Measurements from ENCODE around the gene MYLK.

MYLK gene

DNA sequence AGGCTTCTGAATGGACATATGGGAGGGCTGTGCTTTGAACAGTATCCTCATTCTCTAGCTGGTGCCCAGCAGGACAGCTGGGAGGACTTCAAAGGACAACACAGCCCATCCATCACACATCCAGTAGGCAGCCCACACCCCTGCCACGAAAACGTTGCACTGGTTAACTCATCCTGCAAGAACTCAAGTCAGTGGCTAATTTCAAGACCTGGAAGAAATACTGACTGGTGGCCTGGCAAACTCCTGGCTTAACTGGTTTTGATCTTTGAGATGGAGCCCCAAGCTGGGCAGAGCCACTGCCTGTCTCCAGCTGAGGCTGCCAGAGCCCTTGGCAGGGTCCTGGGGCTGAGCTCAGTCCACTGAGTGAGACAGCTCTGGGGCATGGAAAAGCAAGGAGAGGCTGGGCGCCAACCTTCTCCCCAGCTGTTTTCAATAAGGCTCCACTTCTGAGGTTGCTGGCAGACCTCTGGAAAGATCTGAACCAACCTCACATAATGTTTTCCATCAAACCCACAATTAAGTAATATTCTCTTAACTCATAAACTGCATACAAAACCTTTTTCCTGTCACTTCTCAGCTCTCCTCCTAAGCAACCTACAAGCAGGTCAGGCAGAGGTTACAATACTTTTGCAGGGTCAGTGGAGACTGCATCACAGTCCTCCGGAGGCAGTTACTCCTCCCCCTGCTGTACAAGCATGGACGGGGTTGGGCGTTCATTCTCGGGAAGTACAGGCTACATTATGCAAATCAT, 110.3 kb downstream of the MYLK start:
- no peak for DNase-seq (ENCODE audit: low spot score)

DNA sequence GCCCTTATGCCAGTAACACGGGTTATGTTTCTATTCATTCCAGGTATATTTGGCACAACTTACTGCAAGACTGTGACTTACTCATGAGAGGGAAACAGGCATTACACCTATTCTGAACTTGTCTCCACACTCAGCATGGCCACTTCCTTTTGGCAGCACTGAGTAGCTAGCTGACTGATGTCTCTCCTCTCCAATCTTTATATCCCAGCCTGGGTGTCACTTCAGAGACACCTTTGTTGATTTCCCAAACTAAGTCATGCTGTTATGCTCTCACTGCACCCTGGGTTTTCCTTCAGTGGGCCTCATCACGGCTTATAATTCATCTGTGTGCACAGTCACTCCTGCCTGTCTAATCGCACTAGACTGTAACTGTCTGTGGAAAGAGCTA, 114.8 kb downstream of the MYLK start:
- no peak for DNase-seq (ENCODE audit: low spot score)

- DNase-seq (ENCODE audit: low spot score): no peak
These were observed 115.4 kb downstream of the MYLK start for GRCh38 chr3:123768480-123769355.

DNA sequence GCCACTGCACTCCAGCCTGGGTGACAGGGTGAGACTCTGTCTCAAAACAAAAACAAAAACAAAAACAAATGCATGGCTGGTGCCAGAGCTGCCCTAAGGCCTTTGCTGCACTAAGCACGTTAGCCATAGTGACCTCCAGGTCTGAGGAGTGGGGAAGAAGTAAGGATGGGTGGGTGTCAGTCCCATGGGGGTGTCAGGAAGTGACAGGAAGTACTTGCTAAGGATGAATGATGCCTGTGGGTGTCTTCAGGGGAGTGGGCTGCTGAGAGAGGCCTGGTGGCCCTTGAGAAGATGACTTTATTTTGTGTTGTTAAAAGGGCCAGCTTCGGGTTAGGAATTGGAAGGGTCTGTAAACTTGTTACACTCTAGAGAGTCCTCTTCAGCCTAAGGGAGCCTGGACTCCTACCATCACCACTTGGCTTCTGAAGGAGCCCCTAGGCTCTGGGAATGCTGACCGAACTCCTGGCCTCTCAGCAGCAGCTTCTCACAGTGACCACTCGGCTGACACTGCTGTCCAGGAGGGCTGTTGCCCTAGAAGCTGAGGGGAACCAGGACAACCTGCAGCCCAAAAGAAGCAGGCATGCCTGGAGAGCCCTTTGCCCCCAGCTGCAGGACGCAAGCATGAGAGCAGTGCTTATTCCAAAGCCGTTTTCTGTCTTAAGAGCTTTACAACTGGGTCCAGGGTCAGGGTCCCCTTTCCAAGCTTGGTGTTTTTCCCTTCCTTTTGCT, 116.4 kb downstream of the MYLK start:
- no peak for DNase-seq (ENCODE audit: low spot score)

DNA sequence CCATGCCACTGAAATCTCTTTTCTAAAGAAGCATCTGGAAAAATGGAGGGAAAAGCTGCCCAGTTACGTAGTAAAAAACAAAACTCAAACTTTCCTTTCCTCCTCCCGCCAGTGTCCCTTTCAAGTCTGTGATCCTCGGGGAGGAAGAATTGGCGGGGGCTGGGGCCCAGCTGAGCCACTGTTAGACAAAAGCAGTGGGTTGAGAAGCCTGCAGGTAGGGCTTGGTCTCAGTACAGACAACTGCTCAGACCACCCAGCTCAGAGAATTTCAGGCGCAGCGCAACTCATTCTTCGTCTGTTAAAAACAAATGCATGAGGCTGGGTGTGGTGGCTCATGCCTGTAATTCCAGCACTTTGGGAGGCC, 117.1 kb downstream of the MYLK start:
- DNase-seq (ENCODE audit: low spot score): no peak

- no peak for DNase-seq (ENCODE audit: low spot score)
These were observed 117.7 kb downstream of the MYLK start for GRCh38 chr3:123766193-123767008.

GRCh38 chr3:123765475-123766128, 118.5 kb downstream of the MYLK start:
- DNase-seq (ENCODE audit: low spot score): no peak

DNA sequence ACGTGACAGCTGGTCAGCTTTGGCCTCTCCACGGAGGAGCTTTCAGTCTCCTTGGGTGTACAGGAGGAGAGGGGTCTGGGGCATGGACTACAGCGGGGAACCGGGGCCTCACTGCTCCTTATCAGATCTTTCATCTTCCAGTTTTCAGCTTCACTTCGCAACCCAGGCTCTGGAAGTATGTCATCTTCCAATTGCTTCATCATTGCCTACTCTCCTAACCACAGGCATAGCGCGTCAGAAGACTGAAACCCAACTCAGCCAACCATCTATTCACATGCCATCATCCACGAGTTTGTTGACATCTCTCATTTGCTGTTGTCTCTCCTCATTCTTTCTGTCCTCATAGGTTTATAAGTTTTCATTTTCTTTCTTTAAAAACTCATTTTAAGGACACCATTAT, 119.5 kb downstream of the MYLK start:
- no peak for DNase-seq (ENCODE audit: low spot score)

GRCh38 chr3:123762805-123763204, 121.3 kb downstream of the MYLK start:
- no peak for DNase-seq (ENCODE audit: low spot score)

GRCh38 chr3:123760817-123761216, 123.3 kb downstream of the MYLK start:
- no peak for DNase-seq (ENCODE audit: low spot score)

- DNase-seq (ENCODE audit: low spot score): no peak
These were observed 124.3 kb downstream of the MYLK start for GRCh38 chr3:123759871-123760270.

- DNase-seq (ENCODE audit: low spot score): no peak
These were observed 124.8 kb downstream of the MYLK start for GRCh38 chr3:123759311-123759710.

GRCh38 chr3:123758081-123758564, 126.0 kb downstream of the MYLK start:
- no peak for DNase-seq (ENCODE audit: low spot score)

- DNase-seq (ENCODE audit: low spot score): no peak
These were observed 126.7 kb downstream of the MYLK start for GRCh38 chr3:123757281-123757940.

- no peak for DNase-seq (ENCODE audit: low spot score)
These were observed 128.6 kb downstream of the MYLK start for GRCh38 chr3:123755501-123755900.

GRCh38 chr3:123755085-123755484, 129.0 kb downstream of the MYLK start:
- DNase-seq (ENCODE audit: low spot score): no peak

DNA sequence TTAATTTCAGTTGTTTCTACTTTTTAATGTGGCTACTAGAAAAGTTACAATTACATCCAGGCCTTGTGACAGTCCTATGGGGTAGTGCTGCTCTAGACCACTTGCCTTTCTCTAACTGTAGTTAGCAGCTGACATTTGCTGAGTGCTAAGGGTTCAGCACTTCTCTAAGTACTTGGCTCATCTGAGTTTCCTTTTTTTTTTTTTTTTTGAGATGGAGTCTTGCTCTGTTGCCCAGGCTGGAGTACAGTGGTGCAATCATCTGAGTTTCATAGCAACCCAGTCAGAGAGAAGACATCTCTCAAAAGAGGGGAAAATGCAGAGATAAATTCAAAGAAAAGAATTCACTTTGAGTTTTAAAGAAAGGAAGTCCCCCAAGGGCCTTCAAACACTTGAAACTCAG, 130.8 kb downstream of the MYLK start:
- DNase-seq (ENCODE audit: low spot score): no peak

DNA sequence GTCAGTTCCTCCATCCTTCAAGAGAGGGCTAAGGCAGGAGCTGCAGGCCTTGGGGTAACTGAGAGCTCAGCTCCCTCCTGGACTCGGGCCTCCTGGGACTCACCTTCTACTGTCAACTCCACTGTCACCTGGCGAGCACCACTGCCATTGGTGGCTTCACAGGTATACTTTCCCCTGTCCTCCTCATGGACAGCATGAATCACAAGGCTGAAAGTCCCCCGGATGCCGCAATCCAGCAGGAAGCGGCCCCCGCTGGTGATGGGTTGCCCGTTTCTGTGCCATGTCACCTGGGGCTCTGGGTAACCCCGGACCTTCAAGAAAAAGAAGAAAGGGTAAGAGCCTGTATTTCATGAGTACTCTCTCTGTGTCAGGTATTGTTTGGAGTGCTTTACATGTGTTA, 131.9 kb downstream of the MYLK start:
- no peak for DNase-seq (ENCODE audit: low spot score)

DNA sequence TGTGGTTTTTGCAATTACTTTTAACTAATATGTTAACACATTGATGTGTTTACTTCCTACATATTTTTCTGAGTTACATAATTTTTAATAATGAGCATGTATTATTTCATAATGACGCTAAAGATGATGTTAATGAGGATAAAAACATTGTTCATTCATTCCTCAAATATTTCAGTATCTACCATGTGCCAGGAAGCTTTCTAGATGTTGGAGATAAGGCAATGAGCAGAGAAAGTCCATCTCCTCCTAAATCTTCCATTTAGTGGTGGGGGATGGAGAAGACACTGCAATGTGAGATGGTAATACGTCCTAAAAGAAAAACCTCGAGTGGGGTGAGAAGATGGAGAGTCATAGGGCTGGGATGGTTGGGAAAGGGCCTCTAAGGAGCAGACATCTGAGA, 132.7 kb downstream of the MYLK start:
- DNase-seq (ENCODE audit: low spot score): no peak

- no peak for DNase-seq (ENCODE audit: low spot score)
These were observed 133.3 kb downstream of the MYLK start for GRCh38 chr3:123750659-123751420.

All from D341Med (cell line).